Measurements from ENCODE around the gene SORCS2.

GRCh38 chr4:7677799-7678301 is 485.5 kb downstream of the SORCS2 start:
- TF ChIP-seq POLR2AphosphoS5 (IDR thresholded peaks at IDR 0.05; ENCODE audit: borderline replicate concordance, low read depth, low read length) = no peak
- TF ChIP-seq FOXP2 (optimal IDR thresholded peaks at IDR 0.05; ENCODE audit: control extremely low read depth, extremely low read length, insufficient read depth) = no peak

Data from SK-N-MC (cell line).